Measurements from ENCODE around the gene RNF144A.

DNA sequence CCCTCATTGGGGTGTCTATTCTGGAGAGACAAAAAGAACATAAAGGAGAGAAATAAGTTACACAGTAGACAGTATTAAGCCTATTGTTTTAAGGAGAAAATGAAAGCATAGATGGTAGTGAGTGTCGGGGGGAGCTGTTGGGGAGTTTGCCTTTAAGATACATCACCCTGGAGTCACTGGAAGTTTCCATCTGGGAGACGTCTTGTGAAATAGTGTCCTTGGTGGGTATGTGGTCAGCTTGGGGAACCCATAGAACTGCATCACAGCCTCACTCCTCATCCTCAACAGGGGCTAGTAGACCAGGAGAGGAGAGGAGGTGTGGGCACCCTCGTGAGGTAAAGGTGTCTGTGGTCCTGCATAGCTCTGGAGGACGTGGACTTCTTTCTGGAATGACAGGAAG, 60.6 kb downstream of the RNF144A start:
- TF ChIP-seq POLR2A (IDR thresholded peaks at IDR 0.05): no peak
- TF ChIP-seq, protein P1, sequence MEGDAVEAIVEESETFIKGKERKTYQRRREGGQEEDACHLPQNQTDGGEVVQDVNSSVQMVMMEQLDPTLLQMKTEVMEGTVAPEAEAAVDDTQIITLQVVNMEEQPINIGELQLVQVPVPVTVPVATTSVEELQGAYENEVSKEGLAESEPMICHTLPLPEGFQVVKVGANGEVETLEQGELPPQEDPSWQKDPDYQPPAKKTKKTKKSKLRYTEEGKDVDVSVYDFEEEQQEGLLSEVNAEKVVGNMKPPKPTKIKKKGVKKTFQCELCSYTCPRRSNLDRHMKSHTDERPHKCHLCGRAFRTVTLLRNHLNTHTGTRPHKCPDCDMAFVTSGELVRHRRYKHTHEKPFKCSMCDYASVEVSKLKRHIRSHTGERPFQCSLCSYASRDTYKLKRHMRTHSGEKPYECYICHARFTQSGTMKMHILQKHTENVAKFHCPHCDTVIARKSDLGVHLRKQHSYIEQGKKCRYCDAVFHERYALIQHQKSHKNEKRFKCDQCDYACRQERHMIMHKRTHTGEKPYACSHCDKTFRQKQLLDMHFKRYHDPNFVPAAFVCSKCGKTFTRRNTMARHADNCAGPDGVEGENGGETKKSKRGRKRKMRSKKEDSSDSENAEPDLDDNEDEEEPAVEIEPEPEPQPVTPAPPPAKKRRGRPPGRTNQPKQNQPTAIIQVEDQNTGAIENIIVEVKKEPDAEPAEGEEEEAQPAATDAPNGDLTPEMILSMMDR (IDR thresholded peaks at IDR 0.05): no peak
